ENCODE data around the gene ARHGAP10. TPM values are rescaled to one million over a fixed set of nuclear protein-coding genes. Genes with fewer than 3 reads are reported as not detected.

Gene ARHGAP10
- total RNA-seq, 1 donor from 2014 or later = 26.9 TPM

DNA sequence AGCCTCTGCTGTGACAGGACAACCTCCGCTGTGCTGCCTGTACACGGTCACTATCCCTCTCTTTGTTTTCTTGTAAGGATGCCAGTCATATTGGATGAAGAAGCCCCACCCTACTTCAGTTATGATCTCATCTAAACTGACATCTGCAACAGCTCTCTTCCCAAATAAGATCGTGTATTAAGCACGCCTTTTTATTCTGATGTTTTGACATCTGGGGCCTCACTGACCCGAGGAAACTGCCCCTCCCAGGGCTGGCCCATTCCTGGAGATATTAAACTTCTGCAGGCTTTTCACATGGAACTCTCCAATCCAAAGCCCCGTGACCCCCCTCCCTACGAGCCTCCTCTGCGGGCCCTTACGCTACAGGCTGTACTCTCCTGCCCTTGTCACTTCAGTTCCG lies 232.0 kb downstream of the ARHGAP10 start:
- TF ChIP-seq, protein P1, sequence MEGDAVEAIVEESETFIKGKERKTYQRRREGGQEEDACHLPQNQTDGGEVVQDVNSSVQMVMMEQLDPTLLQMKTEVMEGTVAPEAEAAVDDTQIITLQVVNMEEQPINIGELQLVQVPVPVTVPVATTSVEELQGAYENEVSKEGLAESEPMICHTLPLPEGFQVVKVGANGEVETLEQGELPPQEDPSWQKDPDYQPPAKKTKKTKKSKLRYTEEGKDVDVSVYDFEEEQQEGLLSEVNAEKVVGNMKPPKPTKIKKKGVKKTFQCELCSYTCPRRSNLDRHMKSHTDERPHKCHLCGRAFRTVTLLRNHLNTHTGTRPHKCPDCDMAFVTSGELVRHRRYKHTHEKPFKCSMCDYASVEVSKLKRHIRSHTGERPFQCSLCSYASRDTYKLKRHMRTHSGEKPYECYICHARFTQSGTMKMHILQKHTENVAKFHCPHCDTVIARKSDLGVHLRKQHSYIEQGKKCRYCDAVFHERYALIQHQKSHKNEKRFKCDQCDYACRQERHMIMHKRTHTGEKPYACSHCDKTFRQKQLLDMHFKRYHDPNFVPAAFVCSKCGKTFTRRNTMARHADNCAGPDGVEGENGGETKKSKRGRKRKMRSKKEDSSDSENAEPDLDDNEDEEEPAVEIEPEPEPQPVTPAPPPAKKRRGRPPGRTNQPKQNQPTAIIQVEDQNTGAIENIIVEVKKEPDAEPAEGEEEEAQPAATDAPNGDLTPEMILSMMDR (IDR thresholded peaks at IDR 0.05) = no peak
- no peaks in the 10 kb centered on the region for H3K4me1 ChIP-seq
- ATAC-seq (no peak), DNase-seq (no peak)
- peaks cover 7% of the 10 kb centered on the region for H3K36me3 ChIP-seq
- H3K27me3 ChIP-seq = no peaks in the 10 kb centered on the region
- H3K4me3 ChIP-seq = no peak overlapping the region
- H3K9me3 ChIP-seq = no peaks in the 10 kb centered on the region
- intact Hi-C loops (cut with DNase I) = no loop called here
- no peak overlapping the region for H3K27ac ChIP-seq

DNA sequence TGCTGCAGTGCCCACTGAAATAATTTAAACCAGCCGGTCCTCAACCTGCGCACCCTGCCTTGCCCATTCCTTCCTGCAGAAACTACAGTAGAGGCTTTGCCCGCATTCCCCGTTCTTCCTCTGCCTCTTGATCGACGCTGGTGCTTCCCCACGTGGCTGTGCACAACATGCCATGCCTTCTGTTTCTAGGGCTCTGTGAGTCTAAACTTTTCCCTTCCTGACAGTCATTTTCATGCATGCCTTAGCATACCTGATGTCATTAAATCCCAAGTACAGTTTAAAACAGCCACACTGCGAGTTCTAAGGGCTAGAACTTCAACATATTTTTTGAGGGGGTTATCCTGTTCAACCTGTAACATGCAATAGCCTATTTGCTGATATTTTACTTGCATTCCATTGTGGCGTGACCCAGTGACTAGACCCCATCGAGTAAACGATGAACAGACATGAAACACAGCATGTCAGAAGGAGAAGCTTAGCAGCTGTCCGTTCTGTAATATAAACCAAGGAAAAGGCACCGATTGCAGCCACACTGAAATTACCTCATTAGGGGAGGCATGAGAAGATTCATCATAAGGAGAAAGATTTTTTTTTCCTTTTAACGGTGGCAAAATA lies 232.5 kb downstream of the ARHGAP10 start:
- H3K27ac ChIP-seq = no peak overlapping the region
- intact Hi-C loops (cut with DNase I) = no loop called here
- TF ChIP-seq, protein P1 (IDR thresholded peaks at IDR 0.05) = no peak

GRCh38 chr4:147965056-147965455 lies 233.2 kb downstream of the ARHGAP10 start:
- no peaks in the 10 kb centered on the region for H3K4me1 ChIP-seq
- H3K27ac ChIP-seq = no peak overlapping the region
- H3K4me3 ChIP-seq = no peak overlapping the region
- no peaks in the 10 kb centered on the region for H3K27me3 ChIP-seq
- H3K9me3 ChIP-seq = no peaks in the 10 kb centered on the region
- intact Hi-C loops (cut with DNase I) = no loop called here
- DNase-seq (no peak), ATAC-seq (no peak)
- peaks cover 7% of the 10 kb centered on the region for H3K36me3 ChIP-seq
- TF ChIP-seq, protein P1 (IDR thresholded peaks at IDR 0.05) = no peak

More for the DNA sequence above, 232.5 kb downstream of the ARHGAP10 start:
- ATAC-seq (no peak), DNase-seq (no peak)
- no peaks in the 10 kb centered on the region for H3K27me3 ChIP-seq
- H3K4me1 ChIP-seq = no peaks in the 10 kb centered on the region
- no peak overlapping the region for H3K4me3 ChIP-seq
- H3K9me3 ChIP-seq = no peaks in the 10 kb centered on the region
- peaks cover 7% of the 10 kb centered on the region for H3K36me3 ChIP-seq

DNA sequence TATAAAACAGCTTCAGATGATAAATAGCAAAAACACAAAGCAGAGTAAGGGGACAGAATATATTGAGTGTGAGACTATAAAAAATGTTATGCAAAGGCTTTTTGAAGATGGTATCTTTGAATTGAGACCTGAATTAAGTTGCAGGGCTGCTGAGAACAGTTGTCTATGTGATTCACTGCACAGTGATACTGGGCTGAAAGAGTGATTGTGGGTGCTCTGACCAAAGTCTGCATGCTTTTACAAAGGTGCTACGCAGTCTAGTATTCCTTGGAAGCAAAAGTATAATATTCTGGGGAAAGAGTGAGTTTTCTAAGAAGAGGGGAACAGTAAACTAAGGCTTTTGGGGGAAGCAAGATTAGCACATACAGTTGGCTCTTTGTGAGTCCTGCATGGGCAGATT lies 234.0 kb downstream of the ARHGAP10 start:
- Histone ChIP-seq H3K4me1 (no peaks in the 10 kb centered on the region), H3K4me3 (no peak overlapping the region), H3K9me3 (no peaks in the 10 kb centered on the region), H3K27me3 (no peaks in the 10 kb centered on the region), H3K36me3 (peaks cover 7% of the 10 kb centered on the region), H3K27ac (no peak overlapping the region)
- no peak for ATAC-seq
- DNase-seq = no peak
- TF ChIP-seq, protein P1 (IDR thresholded peaks at IDR 0.05) = no peak
- intact Hi-C loops (cut with DNase I) = no loop called here

GRCh38 chr4:147968641-147969040 lies 236.8 kb downstream of the ARHGAP10 start:
- ATAC-seq (no peak), DNase-seq (no peak)
- H3K4me1 ChIP-seq = no peaks in the 10 kb centered on the region
- no peaks in the 10 kb centered on the region for H3K9me3 ChIP-seq
- H3K27ac ChIP-seq = no peak overlapping the region
- peaks cover 7% of the 10 kb centered on the region for H3K36me3 ChIP-seq
- intact Hi-C loops (cut with DNase I) = no loop called here
- TF ChIP-seq, protein P1 (IDR thresholded peaks at IDR 0.05) = no peak
- H3K4me3 ChIP-seq = no peak overlapping the region
- H3K27me3 ChIP-seq = no peaks in the 10 kb centered on the region
